Measurements from ENCODE around the gene RGS5.

RGS5 gene

GRCh38 chr1:163205513-163205912 is 2.8 kb upstream of the RGS5 start:
- Histone ChIP-seq H3K4me3 (replicated peaks; ENCODE audit: insufficient read depth, low read length) (no peak overlapping the region), H3K27ac (replicated peaks) (no peak overlapping the region), H3K27me3 (ENCODE audit: insufficient read depth, poor library complexity, severe bottlenecking) (no peaks in the 10 kb centered on the region)
- TF ChIP-seq CTCF (IDR thresholded peaks at IDR 0.05; ENCODE audit: insufficient read depth, low read length) (no peak), REST (IDR thresholded peaks at IDR 0.05; ENCODE audit: insufficient replicate concordance, low read depth) (no peak), POLR2AphosphoS5 (IDR thresholded peaks at IDR 0.05; ENCODE audit: low read depth) (no peak)
- DNase-seq (ENCODE audit: low read depth in 1 of 2, low spot score in 1 of 2) = no peak

GRCh38 chr1:163203561-163203960 is 845 bp upstream of the RGS5 start:
- TF ChIP-seq REST (IDR thresholded peaks at IDR 0.05; ENCODE audit: insufficient replicate concordance, low read depth) (no peak), CTCF (IDR thresholded peaks at IDR 0.05; ENCODE audit: insufficient read depth, low read length) (no peak), GABPA (IDR thresholded peaks at IDR 0.05; ENCODE audit: low read depth) (no peak), POLR2AphosphoS5 (IDR thresholded peaks at IDR 0.05; ENCODE audit: low read depth) (no peak), SPI1 (IDR thresholded peaks at IDR 0.05; ENCODE audit: borderline replicate concordance, low read depth) (no peak)
- H3K27me3 ChIP-seq (ENCODE audit: insufficient read depth, poor library complexity, severe bottlenecking) = no peaks in the 10 kb centered on the region
- DNase-seq (ENCODE audit: low read depth in 1 of 2, low spot score in 1 of 2) = no peak
- H3K4me3 ChIP-seq (replicated peaks; ENCODE audit: insufficient read depth, low read length) = no peak overlapping the region
- H3K27ac ChIP-seq (replicated peaks) = no peak overlapping the region

GRCh38 chr1:163201906-163202305 is 810 bp downstream of the RGS5 start:
- Histone ChIP-seq H3K4me3 (replicated peaks; ENCODE audit: insufficient read depth, low read length) (no peak overlapping the region), H3K27me3 (ENCODE audit: insufficient read depth, poor library complexity, severe bottlenecking) (no peaks in the 10 kb centered on the region), H3K27ac (replicated peaks) (no peak overlapping the region)
- TF ChIP-seq GABPA (IDR thresholded peaks at IDR 0.05; ENCODE audit: low read depth) (no peak), SPI1 (IDR thresholded peaks at IDR 0.05; ENCODE audit: borderline replicate concordance, low read depth) (no peak), POLR2AphosphoS5 (IDR thresholded peaks at IDR 0.05; ENCODE audit: low read depth) (no peak), CTCF (IDR thresholded peaks at IDR 0.05; ENCODE audit: insufficient read depth, low read length) (no peak)
- no peak for DNase-seq (ENCODE audit: low read depth in 1 of 2, low spot score in 1 of 2)

- no peak for DNase-seq (ENCODE audit: low read depth in 1 of 2, low spot score in 1 of 2)
- Histone ChIP-seq H3K4me3 (replicated peaks; ENCODE audit: insufficient read depth, low read length) (no peak overlapping the region), H3K27me3 (ENCODE audit: insufficient read depth, poor library complexity, severe bottlenecking) (peaks cover 2% of the 10 kb centered on the region), H3K27ac (replicated peaks) (no peak overlapping the region)
- TF ChIP-seq POLR2AphosphoS5 (IDR thresholded peaks at IDR 0.05; ENCODE audit: low read depth) (no peak), REST (IDR thresholded peaks at IDR 0.05; ENCODE audit: insufficient replicate concordance, low read depth) (no peak), GABPA (IDR thresholded peaks at IDR 0.05; ENCODE audit: low read depth) (no peak), SPI1 (IDR thresholded peaks at IDR 0.05; ENCODE audit: borderline replicate concordance, low read depth) (no peak), CTCF (IDR thresholded peaks at IDR 0.05; ENCODE audit: insufficient read depth, low read length) (no peak)
Measured at GRCh38 chr1:163197022-163197421, 5.7 kb downstream of the RGS5 start.

Measured in HL-60 (cell line).